HG02623 (cell line): ENCODE data around the gene SMYD3.

Source experiments
- ATAC-seq: cut with Tn5 transposase; IDR thresholded peaks from one replicate; pipeline ENCODE4 v1.9.1; 2021; ENCODE audit warnings: moderate library complexity; ENCODE audit not compliant: unreplicated experiment

SMYD3 gene

DNA sequence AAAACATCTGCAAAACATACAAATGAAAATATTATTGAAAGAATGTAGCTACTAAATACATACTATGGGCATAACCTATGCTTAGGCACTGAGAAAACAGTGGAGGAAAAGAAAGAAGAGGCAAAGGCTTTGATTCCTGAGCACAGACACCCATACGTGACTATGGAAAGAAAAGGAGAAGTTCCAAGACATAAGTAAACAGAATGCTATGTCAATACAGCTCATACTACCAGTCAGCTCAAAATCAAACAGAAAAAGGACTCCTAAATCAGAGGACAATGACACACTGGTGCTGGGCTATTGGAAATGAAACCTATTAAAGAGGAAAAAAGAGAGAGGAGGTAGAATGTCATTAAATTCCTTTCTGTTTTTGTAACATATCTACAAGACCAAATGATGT lies 225.4 kb downstream of the SMYD3 start:
- no peak for ATAC-seq

DNA sequence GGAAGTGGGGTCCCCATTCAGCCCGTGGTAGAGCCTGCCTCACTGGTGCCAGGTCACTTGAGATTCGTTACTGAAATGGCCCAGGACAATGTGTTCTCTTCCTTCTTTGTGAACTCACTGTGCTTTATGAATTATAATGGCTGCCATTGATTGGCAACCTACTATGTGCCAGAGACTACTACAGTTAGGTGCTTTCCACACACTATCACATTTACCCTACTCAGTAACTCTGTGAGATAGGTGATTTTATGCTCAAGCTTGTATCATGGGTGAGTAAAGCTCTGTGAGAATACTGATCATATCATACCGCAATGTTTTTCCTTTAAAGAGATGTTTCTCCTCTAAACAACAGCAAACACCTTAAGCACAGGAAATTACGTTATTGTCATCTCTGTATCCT lies 225.9 kb downstream of the SMYD3 start:
- no peak for ATAC-seq

DNA sequence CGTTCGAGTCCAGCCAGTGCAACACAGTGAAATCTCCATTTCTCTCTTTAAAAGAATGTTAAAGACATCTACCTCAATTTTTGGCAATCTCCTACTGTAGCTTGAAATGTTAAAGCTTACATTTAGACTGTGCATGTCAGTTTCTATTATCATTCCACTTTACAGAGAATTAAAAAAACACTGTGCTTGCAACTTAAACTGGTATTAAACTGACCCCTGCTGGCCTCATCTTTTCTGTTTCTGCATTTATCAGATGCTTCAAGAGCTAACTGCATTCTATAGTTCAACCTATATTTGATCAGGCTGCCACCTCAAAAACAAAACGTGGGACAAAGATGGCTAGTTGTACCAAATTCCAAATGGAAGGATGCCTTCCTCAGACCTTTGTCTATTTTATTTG lies 226.5 kb downstream of the SMYD3 start:
- ATAC-seq = no peak

DNA sequence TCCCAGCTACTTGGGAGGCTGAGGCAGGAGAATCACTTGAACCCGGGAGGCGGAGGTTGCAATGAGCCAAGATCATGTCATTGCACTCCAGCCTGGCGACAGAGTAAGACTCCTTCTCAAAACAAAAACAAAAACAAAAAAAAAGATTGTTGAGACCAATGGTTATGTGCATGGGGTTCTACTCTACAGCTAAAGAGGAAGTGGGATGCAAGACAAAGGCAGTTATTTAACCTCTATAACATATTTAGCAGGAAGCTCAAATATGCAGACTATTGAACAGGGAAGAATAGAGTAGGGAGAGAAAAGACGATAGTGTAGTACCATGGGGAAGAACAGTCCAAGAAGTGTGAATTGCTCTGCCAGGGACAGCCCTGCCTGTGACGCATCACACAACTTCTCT lies 227.7 kb downstream of the SMYD3 start:
- no peak for ATAC-seq

DNA sequence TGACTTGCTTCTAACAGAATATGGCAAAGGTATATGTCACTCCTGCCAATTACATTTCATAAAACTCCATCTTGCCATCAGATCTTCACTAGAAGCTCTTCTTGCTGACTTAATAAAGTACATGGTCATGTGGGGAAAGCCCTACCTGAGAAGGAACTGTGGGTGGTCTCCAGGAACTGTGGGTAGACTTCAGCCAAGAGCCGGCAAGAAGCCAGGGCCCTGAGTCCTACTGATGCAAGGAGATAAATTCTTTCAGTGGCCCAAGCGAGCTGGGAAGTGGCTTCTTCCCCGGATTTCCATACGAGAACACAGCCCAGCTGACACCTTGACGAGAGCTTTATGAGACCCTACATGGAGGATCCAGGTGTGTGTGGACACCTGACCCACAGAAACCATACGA lies 228.7 kb downstream of the SMYD3 start:
- no peak for ATAC-seq

DNA sequence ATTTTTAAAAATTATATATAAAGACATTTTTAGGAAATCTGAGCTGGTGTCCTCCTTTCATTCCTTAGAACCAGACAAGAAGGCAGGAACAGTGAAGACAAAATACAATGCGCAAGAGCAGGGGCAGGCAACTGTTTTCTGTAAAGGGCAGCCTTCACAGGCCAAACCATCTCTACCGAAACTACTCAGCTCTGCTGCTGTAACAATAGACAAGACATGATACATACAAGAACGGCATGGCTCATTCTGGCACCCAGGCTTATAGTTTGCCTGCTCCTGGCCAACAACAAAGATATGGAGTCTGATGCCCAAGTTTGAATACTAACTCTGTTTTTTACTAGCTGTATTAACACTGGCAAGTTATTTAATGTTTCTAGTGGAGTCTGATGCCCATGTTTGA lies 232.0 kb downstream of the SMYD3 start:
- no peak for ATAC-seq

DNA sequence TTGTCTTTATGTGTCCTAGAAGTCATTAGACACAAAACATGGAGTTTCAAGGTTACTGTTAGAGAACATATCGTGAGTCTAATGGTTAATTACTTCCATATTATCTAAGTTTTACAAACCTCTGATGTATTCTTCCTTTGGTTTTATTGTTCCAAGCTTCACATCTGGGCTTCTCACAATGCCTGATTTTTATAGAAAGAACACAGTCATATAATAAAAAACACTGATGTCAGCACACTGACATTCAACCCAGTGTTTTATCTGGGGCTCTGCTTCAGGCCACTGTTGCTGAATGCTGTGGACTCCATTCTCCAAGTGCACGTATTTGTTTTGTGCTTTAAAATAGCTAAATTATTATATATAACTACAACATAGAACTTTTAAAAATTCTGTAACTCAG lies 232.9 kb downstream of the SMYD3 start:
- ATAC-seq = no peak

DNA sequence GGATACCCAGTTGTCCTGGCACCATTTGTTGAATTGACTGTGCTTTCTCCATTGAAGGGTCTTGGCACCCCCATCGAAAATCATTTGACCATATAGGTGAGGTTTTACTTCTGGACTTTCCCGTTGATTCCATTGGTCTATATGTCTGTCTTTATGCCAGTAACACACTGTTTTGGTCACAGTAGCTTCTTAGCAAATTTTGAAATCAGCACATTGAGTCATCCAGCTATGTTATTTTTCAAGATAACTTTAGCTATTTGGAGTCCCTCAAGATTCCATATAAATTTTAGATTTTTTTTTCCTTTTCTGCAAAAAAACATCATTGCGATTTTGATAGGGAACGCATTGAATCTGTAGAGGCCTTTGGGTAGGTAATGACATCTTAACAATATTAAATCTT lies 235.6 kb downstream of the SMYD3 start:
- ATAC-seq = no peak

DNA sequence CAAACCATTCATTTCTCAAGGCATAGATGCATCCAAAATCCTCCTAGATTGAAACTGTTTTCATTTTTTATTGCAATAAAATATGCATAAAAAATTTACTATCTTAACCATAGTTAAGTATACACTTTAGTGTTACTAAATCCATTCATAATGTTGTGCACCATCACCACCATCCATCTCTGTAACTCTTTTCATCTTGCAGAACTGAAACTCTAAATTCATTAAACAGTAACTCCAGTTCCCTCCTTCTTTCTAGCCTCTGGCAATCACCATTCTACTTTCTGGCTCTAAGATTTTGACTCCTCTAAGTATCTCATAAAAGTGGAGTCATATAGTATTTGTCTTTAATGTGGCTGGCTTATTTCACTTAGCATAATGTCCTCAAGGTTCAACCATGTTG lies 236.8 kb downstream of the SMYD3 start:
- peak; percentile 41 for ATAC-seq

DNA sequence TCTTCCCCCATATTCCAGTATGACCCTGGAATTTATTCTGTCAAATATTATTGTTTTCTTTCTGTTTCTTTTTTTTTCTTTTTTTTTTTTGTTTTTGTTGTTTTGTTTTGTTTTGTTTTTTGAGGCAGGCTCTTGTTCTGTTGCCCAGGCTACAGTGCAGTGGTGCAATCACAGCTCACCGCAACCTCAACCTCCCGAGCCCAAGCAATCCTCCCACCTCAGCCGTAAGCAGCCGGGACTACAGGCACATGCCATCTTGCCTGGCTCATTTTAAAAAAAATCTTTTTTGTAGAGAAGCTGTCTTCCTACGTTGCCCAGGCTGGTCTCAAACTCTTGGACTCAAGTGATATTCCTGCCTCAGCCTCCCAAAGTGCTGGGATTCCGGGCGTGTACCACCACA lies 237.6 kb downstream of the SMYD3 start:
- no peak for ATAC-seq

DNA sequence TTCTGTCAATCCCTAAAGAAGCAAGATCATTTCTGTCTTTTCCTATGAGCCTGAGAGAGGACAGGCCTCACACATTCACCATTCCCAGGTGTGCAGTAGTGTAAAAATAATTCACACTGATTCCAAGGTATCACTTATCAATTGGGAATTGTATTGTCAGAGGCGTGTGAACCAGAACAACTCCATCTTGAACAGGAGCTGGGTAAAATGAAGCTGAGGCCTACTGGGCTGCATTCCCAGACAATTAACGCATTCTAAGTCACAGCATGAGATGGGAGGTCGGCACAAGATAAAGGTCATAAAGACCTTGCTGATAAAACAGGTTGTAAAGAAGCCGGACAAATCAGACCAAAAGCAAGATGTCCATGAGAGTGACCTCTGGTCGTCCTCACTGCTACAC lies 239.2 kb downstream of the SMYD3 start:
- no peak for ATAC-seq

DNA sequence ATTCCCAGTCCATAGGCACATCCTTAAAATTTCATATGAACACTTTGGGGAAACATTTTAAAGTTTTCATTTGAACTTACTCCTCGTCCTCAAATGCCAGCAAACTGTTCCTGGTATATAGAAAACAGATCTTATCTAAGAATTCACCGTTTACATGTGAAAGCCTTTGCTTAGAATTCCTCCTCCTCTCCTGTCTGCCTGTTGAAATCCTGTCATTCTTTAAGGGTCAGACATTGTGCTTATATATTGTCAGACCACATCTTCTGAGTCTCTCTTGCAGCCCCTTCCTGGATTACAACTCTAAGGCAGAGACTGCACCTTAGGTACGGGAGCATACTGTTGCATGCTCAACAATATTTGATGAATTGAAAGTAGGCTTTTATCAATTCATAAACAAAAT lies 239.7 kb downstream of the SMYD3 start:
- ATAC-seq = no peak

DNA sequence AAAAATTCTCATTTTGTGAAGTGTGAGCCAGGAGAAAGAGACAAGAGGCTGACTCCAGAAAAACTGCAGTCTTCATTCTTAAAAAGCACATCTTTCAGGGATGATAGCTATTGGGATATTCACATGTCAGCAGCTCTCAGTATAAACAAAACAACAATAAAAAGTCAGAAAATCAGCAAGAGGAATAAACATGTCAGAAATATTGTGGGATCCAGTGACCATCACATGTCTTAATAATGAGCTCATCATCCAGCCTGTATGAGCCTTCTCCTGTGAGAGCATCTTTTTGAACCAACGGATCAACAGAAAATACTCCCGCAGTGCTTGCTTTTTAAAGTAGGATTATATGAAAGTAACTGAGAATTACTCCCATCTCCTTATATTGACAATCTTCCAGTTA lies 241.6 kb downstream of the SMYD3 start:
- no peak for ATAC-seq

DNA sequence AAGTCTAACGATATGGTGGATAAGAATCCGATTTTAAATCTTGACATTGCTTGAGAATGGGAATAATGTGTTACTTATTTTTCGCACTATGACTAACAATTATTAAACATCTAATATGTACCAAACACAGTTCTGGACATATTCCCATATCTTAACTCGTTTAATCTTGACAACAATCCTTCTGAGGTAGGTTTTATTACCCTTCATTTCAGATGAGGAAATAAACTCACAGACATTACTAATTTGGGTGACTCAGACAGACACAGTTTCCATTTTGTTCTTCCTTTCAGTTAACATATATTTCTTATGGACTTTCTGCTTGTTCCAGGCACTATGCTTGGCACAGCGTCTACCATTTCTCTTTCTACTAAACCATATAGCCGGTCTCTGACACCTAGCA lies 244.8 kb downstream of the SMYD3 start:
- no peak for ATAC-seq

DNA sequence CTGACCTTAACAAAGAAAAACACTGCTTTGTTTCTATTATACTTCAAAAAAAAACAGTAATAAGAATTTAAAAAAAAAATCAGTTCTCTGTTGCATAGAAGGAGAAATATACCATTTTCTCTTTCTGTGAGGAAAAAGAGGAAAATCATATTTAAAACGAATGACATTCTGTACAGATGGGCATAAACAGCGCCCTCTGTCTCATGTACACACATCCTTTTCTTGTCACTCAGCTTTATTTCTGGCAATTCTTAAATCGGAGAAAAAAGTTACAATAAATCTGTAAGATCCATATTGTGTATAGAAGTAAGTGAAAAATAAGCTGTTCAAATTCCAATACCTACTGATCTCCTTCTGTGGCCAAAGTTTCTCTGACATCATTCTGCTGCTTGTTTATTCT lies 245.4 kb downstream of the SMYD3 start:
- ATAC-seq = no peak

DNA sequence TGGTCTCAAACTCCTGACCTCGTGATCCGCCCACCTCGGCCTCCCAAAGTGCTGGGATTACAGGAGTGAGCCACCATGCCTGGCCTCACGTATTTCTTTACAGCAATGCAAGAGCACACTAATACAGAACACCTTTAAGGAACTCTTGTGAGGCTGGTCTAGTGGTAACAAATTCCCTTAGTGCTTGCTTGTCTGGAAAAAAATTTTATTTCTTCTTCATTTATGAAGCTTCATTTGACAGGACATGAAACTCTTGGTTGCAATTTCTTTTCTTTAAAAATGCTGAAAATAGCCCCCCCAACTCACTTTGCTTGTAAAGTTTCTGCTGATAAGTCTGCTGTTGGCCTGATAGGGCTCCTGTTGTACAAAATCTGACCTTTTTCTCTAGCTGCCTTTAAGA lies 248.8 kb downstream of the SMYD3 start:
- ATAC-seq = no peak

DNA sequence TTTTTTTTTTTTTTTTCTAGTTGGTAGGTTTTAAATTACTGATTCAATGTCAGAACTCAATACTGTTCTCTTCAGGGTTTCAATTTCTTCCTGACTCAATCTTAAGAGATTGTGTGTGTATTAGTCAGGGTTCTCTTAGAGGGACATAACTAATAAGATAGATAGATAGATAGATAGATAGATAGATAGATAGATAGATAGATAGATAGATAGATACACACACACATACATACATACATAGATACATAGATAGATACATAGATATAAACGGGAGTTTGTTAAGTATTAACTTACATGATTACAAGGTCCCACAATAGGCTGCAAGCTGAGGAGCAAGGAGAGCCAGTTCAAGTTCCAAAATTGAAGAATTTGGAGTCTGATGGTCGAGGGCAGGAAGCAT lies 251.3 kb downstream of the SMYD3 start:
- no peak for ATAC-seq

DNA sequence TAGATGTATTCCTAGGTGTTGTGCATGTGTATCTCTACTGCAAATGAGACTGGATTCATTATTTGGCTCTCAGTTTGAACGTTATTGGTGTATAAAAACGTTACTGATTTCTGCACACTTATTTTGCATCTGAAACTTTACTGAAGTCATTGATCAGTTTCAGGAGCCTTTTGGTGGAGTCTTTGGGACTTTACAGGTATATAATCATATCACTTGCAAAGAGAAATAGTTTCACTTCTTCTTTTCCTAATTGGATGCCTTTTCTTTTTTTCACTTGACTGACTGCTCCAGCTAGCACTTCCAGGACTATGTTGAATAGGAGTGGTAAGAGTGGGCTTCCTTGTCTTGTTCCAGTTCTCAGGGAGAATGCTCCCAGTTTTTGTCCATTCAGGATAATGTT lies 252.2 kb downstream of the SMYD3 start:
- no peak for ATAC-seq

DNA sequence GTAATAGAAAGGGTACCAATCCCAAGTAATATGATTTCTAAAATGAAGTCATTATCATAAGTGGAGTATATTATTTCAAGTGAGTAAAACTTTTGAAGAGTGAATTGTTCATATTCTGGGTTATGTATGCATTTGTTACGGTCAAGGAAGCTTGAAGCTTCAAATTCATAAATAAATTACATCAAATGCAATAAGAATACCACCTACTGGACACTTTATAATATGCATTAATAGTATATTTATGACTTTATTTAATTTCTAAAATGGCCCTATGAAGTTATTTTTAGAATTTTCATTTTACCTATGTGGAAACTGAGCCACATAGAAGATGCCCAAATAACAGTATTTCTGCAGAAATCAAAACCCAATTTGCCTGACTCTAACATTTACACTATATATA lies 260.6 kb downstream of the SMYD3 start:
- no peak for ATAC-seq

DNA sequence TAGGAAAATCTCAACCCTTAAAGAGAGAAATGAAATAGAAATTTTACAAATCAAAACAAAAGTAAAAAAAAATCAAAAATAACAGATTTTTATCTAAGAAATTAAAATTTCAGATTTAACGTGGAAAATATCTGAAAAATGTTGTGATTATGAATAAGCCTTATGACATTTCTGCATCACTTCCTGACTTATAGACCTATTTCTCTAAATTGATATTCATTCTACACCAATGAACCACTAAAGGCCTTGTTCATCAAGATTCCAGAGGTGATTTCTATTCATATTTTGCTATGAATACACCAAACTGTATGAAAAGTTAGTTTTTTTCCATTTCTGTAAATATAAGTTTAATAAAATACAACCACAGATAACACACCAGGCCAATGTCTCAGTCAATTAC lies 261.5 kb downstream of the SMYD3 start:
- no peak for ATAC-seq

DNA sequence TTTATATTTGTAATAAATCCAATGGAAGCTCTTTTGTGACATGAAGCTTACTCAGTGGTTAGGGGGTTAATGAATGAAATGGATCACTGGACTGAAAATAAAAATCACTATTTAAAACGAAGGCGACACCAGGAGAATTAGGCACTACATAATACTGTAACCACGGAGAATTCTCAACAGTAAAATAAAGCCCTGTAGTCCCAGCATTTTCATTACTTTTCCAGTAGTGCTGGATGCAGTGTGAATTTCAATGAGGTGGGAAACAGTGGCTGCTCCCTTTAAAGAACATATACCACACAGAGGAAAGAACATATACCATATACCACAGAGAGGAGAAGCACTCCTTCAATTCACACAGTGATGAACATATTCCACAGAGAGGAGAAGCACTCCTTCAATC lies 275.0 kb downstream of the SMYD3 start:
- ATAC-seq = no peak

DNA sequence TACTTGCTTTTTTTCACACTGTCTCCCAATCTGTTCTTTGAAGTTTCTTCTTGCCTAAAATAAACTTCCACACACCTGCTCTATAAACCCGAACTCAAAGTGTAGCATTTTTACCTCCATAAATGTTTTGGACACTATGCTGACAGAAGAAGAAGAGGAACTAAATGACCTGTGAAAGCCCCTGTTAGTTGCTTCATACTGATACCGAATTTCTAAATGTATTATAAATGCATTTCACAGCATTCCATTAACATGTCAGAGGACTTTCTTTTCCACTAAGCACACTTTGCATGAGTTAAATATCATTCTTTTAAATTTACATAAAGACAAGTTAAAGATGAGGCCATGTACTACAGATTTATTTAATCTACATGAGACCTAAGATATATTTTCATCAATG lies 281.0 kb downstream of the SMYD3 start:
- no peak for ATAC-seq

DNA sequence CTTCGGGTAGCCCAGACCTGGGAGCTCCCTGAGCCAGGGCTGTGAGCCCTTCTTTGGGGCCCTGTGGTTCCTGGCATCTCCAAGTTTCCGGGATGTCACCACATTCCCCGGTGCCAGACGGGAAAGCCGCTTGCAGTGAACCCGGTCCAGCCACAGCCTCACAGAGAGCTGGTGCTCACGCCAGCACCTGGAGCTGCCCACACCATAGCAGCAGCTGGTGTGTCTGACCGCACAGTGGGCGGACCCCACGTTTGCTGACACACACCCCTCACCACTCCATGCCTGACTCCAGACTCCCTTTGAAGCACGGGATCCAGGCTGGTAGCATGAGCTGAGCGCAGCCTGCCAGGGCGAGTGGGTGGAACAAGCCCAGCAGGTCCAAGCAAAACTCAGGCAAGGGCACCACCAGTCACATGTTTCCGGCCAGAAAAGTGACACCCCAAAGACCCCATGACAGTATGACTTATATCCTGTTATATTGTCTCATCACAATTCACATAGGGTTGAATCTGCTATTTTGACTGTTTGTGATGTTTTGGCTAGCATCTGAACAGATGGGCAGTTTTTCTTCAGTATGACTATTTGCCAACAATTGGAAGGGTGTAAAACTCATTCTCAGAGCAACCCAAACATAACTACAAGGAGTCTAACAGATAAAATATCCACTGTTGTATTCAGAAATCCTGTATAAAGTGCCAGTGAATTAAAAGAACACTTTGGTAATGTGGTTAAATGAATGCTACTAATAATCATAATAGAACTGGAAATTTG lies 285.4 kb downstream of the SMYD3 start:
- no peak for ATAC-seq
